MM.1S (cell line): ENCODE data around the gene RELN.

ENCODE experiments used
- CTCF ChIP-seq: fragments of 300-600 bp; sonication (generic); IDR thresholded peaks from 2 replicates; pipeline ENCODE4 v1.5.1; 2016; ENCODE audit warnings: antibody characterized with exemption, low read length, mixed read lengths
- EZH2phosphoT487 ChIP-seq: fragments of 300-600 bp; sonication (generic); IDR thresholded peaks from 2 replicates; pipeline ENCODE4 v1.6.1; 2018; ENCODE audit warnings: antibody characterized with exemption, low read length

- TF ChIP-seq CTCF (no peak), EZH2phosphoT487 (no peak)
These were observed 190.2 kb downstream of the RELN start for GRCh38 chr7:103799298-103799697.
